HG03520 (cell line): ENCODE results near the gene SLC25A21.
A peak's percentile ranks its signal among the peaks of the same experiment; 100 is the strongest.
"Not testable (repeated sequence)": the region's sequence is repeated elsewhere in the genome, so short reads cannot be mapped to it uniquely, and the experiment has no call there.

Experiments
- ATAC-seq: cut with Tn5 transposase; IDR thresholded peaks from one replicate; pipeline ENCODE4 v1.9.1; 2021; ENCODE audit warnings: mild to moderate bottlenecking, moderate library complexity; ENCODE audit not compliant: unreplicated experiment

SLC25A21 gene

DNA sequence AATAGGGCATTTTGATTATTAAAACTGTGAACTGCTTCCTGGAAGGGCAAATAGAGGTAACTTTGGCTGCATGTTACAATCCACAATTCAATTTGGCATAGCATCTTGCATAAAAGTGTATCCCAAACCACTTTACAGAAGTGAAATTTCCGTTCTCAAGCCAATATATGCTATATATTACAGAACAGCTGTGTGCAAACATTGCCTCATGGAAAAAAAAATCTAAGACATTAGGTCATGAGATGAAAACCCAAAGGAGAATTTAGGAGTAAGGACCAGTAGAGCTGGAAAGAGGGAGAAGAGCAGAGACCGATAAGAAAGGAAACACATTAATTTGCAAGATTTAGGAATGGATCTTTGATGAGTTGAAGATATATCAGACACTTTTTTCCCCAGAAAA lies 271.6 kb downstream of the SLC25A21 start:
- ATAC-seq: no peak

DNA sequence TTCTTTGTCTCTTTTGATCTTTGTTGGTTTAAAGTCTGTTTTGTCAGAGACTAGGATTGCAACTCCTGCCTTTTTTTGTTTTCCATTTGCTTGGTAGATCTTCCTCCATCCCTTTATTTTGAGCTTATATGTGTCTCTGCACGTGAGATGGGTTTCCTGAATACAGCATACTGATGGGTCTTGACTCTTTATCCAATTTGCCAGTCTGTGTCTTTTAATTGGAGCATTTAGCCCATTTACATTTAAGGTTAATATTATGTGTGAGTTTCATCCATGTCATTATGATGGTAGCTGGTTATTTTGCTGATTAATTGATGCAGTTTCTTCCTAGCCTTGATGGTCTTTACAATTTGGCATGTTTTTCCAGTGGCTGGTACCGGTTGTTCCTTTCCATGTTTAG lies 276.1 kb downstream of the SLC25A21 start:
- not testable (repeated sequence) for ATAC-seq

- no peak for ATAC-seq
Measured at GRCh38 chr14:36884049-36884448, 288.4 kb downstream of the SLC25A21 start.

DNA sequence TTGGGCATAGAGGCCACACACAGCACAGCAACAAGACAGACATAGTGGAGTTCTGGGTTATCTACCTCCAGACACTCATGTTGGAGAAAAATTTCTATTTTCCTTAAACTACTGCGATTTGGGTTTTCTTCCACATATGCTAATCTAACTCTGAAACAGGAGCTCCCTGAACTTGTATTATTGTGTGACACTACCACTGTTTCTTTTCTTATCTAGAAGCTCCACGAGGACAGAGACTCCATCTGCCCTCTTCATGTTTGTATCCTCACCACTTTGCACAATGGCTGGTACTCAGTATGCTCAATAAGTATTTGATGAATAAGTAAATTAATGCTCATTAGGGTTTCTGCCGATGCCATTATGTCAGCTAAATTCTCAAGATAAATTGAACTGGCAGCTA lies 292.1 kb downstream of the SLC25A21 start:
- no peak for ATAC-seq

- no peak for ATAC-seq
Measured at GRCh38 chr14:36879558-36879957, 292.8 kb downstream of the SLC25A21 start.

DNA sequence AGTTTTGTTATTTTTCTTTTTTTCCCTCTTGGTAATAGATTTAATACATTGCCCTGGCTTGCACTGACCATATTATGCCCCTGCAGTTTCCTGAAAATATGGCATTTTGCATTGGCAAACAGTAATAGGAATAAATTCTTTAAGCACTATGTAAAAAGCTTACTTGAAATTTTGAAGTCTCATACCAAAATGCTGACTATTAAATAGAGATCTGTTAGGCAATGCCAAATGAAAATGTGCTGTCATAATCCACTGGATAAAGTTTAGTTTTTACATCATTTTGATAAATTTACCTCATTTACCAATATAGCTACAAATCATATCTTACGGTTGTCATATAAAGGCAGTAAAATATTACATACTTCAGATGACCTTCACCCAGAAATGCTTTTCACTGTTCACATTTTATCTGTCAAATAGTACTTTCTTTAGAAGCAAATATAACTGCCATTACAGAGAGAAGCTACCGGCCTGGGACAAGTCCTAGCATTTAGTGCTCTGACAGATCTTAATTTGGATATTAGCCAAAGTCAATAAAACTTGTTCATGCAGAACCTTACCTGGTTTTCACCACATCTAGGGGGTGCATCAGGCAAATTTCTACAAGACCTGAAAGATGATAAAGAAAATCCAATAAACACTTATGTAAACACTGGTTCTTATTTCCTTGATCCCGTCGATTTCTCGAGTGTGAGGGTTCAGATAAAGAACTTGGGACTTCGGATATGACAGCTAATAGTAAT lies 297.8 kb downstream of the SLC25A21 start:
- ATAC-seq: no peak

DNA sequence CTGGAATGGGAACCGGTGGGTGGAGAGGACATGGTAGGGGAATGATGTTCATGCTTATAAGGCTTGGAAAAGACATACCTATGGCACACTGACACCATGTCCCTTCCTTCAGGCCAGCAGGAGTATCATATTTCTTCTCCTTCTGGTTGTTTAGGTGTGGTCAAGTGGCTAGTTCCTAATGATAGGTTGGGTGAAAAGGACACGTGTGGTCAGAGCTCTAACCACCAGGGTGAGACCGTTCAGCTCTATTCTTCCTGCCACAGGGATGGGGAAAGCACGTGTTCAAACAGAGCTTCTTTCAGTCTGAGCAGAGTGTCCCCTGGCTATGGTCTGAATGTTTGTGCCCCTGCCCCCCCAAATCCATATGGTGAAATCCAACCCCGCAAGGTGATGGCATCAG lies 301.6 kb downstream of the SLC25A21 start:
- ATAC-seq: no peak

DNA sequence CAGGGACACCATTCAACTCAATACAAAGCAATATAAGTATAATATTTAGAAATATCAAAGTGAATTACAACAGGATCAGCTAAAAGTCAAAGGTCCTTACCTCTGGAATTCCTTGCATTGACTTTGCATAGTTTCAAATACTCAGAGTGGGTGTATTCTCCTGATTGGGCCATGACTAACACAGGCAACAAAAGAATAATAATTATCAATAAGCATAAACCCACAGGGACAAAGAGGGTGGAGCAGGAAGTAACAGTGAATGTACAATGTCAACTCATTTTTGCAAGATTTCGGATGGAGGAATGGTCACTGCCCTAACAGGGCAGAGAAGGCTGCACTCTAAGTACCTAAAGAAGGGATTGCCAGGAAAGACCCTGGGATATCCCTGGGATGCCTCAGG lies 303.3 kb downstream of the SLC25A21 start:
- ATAC-seq: no peak

DNA sequence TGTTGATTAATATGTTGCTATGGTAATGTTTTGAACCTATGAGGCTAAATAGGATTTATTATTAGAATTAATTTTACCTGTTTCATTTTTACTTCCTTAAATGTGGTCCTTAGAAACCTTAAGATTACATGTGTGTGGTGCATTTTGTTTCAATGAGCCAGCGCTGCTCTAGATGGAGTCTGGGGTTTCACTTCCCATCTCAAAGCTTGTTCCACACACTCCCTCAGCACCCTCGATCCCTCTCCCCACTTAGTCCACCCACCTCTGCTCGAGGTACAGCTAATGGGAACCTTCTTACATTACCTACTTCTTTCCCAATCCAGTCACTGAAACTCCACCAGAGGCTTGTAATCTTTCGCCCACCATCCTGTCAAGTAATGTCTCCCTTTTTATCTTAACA lies 305.5 kb downstream of the SLC25A21 start:
- peak; percentile 81 for ATAC-seq

- ATAC-seq: no peak
Measured at GRCh38 chr14:36863271-36863670, 309.1 kb downstream of the SLC25A21 start.

DNA sequence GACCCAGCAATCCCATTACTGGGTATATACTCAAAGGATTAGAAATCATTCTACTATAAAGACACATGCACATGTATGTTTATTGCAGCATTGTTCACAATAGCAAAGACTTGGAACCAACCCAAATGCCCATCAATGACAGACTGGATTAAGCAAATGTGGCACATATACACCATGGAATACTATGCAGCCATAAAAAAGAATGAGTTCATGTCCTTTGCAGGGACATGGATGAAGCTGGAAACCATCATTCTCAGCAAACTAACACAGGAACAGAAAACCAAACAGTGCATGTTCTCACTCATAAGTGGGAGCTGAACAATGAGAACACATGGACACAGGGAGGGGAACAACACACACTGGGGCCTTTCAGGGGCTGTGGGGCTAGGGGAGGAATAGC lies 310.2 kb downstream of the SLC25A21 start:
- ATAC-seq: not testable (repeated sequence)

DNA sequence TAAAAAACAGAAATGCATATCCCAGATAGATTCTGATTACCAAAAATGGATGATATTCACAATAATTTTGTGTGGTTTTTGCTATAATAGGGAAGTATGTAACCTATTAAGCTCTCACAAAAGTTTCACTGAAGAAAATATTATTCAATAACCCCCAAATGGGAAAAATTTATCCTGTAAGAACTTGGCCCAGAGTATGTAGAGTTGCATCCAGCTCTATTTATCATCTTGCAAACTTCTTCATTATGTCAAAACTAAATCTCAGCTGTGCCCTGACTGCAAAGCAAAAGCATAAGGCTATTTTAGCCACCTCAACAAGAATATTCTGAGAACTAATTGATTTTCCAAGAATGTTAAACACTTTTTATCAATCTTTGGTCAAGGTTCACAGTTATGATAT lies 311.6 kb downstream of the SLC25A21 start:
- ATAC-seq: no peak

GRCh38 chr14:36859119-36859518 lies 313.3 kb downstream of the SLC25A21 start:
- no peak for ATAC-seq

DNA sequence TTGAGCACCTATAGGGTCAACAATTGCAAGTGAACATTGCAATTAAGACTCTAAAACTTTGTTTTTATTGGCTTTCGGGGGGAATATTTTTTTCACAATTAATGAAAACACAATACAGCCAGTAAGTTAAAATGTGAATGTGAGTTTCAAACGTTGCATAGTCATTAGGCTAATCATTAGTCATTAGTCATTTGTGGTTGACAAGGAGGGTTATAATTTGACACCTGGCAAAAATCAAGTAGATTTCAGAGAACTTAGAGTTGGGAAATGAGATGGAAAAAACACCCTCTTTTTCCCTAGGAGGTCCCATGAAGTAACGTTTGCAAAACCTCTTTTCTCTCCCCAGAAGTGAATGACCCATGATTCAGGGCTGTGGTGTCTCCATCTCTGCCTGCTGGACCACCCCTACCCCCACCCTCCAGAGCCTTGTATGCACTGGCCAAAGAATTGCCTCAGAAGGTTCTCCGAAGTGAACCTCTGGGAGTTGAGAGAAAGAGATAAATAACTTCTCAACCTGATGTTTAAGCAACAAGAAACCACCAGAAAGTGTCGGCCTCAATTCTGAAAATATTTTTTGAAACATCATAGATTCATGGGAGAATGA lies 314.5 kb downstream of the SLC25A21 start:
- no peak for ATAC-seq

DNA sequence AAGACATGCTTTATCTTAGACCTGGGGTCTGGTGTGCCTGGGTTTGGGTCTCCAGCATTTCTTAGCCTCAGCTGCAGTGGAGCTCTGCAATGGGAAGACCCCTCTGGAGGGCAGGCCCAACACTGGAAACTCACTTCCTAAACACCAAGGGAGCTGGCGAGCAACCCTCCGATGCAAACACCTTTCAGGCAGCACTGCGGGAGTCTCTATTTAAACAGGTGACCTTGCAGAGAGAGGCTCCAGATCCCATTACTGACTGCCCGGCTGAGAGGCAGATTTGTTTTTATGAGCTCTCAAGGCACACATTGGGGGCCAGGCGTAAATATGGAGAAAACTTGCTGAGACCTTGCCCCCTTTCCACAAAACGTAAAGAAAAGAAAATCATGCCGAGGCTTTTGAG lies 315.3 kb downstream of the SLC25A21 start:
- ATAC-seq: no peak

DNA sequence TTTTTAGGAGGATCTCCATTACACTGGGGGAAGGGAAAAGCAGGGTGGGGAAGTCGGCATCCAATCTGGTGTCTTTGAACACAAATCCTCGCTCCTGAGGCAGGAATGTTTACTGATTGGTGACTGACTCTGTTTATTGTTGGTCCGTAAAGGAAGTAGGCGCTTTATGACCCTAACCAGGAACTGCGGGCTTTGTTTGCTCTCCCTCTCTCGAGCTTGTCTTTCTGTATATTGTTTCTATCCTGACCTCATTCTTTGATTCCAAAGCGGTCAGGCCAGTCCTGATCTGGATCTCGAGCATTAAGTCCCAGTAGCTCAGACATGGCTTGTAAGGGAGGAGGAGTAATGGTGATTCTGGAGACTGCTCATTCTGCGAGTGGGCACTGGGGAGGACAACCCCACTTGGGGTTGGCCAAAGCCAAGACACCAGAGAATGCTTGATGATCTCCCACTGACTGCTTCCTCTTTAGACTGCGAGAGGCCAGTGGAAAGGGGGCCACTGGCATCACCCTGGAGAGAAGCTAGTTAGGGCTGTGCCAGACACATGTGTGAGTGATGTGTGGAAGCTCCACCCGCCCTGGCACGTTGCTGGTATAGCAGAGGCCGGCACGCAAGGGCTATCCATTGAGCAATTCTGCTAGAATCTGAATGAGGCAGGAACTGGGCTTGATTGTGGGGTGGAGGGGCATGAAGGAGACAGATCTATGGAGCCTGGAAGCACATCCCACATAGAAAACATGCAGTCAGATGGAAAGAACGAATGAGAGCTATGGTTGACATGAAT lies 316.1 kb downstream of the SLC25A21 start:
- no peak for ATAC-seq

DNA sequence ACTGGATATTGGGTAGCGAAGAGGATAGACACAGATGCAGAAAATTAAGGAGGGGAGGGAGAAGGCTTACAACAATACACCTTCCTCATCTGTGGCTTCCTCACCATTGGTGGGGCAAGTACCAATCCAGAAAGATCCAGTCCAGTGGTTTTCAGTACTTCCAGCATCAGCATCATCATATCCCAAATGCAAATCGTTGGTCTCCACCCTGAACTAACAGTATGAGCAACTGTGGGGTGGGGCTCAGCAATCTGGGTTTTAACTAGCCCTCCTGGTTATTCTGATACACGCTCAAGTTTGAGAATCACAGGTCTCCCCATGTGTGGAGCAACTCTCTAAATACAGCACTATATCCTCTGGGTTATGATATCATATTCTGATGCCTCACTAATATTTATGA lies 317.0 kb downstream of the SLC25A21 start:
- no peak for ATAC-seq

GRCh38 chr14:36852981-36853691 lies 319.3 kb downstream of the SLC25A21 start:
- no peak for ATAC-seq

GRCh38 chr14:36848213-36848612 lies 324.2 kb downstream of the SLC25A21 start:
- no peak for ATAC-seq

- no peak for ATAC-seq
Measured at GRCh38 chr14:36847366-36847765, 325.0 kb downstream of the SLC25A21 start.

GRCh38 chr14:36845356-36846012 lies 326.9 kb downstream of the SLC25A21 start:
- no peak for ATAC-seq
